ENCODE results near the gene CNGB1. TPM values are rescaled to one million over a fixed set of nuclear protein-coding genes. Genes with fewer than 3 reads are reported as not detected.

Gene CNGB1
- polyA plus RNA-seq, 2 of the 4 experiments (the other 2 are of a cell fraction): 0.23 to 0.39 TPM

DNA sequence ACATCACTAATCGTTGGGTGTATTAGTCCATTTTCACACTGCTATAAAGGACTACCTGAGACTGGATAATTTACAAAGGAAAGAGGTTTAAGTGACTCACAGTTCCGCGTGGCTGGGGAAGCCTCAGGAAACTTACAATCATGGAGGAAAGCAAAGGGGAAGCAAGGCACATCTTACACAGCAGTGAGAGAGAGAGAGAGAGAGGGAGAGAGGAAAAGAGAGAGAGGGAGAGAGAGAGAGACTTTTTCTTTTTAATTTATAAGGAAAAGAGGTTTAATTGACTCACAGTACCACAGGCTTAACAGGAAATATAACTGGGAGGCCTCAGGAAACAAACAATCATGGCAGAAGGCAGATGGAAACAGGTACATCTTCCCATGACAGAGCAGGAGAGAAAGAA is 41.7 kb downstream of the CNGB1 start:
- Histone ChIP-seq H3K4me1 (no peaks in the 10 kb centered on the region), H3K4me3 (no peak overlapping the region), H3K9me3 (no peaks in the 10 kb centered on the region), H3K27ac (no peak overlapping the region), H3K4me2 (no peak overlapping the region)
- no peak for ATAC-seq
- DNase-seq (ENCODE audit: low read depth in 1 of 2, low spot score in 1 of 2): no peak
- TF ChIP-seq, protein P1, sequence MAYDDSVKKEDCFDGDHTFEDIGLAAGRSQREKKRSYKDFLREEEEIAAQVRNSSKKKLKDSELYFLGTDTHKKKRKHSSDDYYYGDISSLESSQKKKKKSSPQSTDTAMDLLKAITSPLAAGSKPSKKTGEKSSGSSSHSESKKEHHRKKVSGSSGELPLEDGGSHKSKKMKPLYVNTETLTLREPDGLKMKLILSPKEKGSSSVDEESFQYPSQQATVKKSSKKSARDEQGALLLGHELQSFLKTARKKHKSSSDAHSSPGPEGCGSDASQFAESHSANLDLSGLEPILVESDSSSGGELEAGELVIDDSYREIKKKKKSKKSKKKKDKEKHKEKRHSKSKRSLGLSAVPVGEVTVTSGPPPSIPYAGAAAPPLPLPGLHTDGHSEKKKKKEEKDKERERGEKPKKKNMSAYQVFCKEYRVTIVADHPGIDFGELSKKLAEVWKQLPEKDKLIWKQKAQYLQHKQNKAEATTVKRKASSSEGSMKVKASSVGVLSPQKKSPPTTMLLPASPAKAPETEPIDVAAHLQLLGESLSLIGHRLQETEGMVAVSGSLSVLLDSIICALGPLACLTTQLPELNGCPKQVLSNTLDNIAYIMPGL (CRISPR knock-in tag; IDR thresholded peaks at IDR 0.05; ENCODE audit: borderline replicate concordance): no peak
- TF ChIP-seq SREBF2 (IDR thresholded peaks at IDR 0.05): no peak
- TF ChIP-seq, protein P2, sequence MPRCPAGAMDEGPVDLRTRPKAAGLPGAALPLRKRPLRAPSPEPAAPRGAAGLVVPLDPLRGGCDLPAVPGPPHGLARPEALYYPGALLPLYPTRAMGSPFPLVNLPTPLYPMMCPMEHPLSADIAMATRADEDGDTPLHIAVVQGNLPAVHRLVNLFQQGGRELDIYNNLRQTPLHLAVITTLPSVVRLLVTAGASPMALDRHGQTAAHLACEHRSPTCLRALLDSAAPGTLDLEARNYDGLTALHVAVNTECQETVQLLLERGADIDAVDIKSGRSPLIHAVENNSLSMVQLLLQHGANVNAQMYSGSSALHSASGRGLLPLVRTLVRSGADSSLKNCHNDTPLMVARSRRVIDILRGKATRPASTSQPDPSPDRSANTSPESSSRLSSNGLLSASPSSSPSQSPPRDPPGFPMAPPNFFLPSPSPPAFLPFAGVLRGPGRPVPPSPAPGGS (IDR thresholded peaks at IDR 0.05): no peak
- no peak for TF ChIP-seq HOXB5 (CRISPR knock-in tag; IDR thresholded peaks at IDR 0.05)
- TF ChIP-seq CBX2 (IDR thresholded peaks at IDR 0.05; ENCODE audit: borderline replicate concordance, low read depth): no peak
- no peak for TF ChIP-seq RCOR1 (IDR thresholded peaks at IDR 0.05; ENCODE audit: low read depth, low read length)
- no peak for TF ChIP-seq CHD4 (IDR thresholded peaks at IDR 0.05; ENCODE audit: borderline replicate concordance)
- no peak for TF ChIP-seq TP53 (CRISPR knock-in tag; IDR thresholded peaks at IDR 0.05)
- no peak for TF ChIP-seq RAD21 (conservative IDR thresholded peaks at IDR 0.05 in 1 of 2, IDR thresholded peaks at IDR 0.05 in 1 of 2)
- TF ChIP-seq POLR2AphosphoS2 (conservative IDR thresholded peaks at IDR 0.05; ENCODE audit: low read length): no peak
- 84% methylated on average over 3 of the region's 3 CpGs for WGBS (ENCODE audit: missing lambda C conversion rate)
- FAIRE-seq: no peak
- ChIA-PET POLR2A (no interaction called here), CTCF (no interaction called here)

DNA sequence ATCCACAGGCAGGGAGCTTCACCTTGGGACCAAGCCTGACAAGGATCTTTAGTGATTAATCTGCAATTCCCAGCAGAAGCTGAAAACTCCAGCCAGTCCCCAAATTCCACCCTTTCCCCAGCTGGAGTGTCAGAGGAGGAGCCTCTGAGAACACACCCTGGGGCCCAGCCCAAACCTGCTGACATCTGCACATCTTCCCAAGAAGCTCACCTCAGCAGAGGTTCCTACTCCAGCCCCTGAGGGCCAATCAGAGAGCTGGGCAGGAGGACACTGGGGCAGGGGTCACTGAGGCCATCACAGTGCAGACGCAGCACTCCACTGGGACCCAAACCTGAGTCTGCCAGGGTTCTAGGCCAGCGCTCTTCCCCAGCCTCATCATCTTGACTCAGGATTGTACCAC is 44.9 kb downstream of the CNGB1 start:
- TF ChIP-seq BHLHE40 (IDR thresholded peaks at IDR 0.05; ENCODE audit: low read depth, low read length) (no peak), MAFK (IDR thresholded peaks at IDR 0.05; ENCODE audit: partially characterized antibody) (peak; percentile 66)
- FAIRE-seq (no peak), DNase-seq (ENCODE audit: low read depth in 1 of 2, low spot score in 1 of 2) (no peak), ATAC-seq (no peak)
- Histone ChIP-seq H3K4me1 (no peaks in the 10 kb centered on the region), H3K4me2 (no peak overlapping the region), H3K9me3 (no peaks in the 10 kb centered on the region), H3K4me3 (no peak overlapping the region), H3K27ac (no peak overlapping the region)
- POLR2A ChIA-PET: no interaction called here
- CTCF ChIA-PET: interaction anchor here (0.8 to 2.8 kb wide), 5 partner anchors 8 to 200 kb away, joined by 3 to 9 read pairs (median 5); no protein-coding TSS in a partner anchor
- 94% methylated on average over 2 of the region's 2 CpGs for WGBS (ENCODE audit: missing lambda C conversion rate)

DNA sequence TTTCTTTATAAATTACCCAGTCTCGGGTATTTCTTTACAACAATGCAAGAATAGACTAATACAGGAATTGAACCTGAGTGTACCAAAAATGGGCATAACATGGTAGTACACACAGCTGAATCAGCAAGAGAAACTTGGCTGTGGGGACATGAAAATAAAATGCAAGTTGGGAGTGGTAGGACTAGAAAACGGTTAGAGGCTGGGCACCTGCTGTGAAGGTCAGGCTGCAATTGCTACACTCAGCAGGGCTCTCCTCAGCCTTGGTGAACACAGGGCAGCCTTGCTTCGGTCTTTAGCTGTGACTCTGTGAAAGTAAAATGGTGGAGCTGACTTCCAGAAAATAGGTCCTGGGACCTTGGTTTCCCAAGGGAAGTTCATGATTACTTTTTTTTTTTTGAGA is 45.6 kb downstream of the CNGB1 start:
- ATAC-seq (no peak), FAIRE-seq (no peak), DNase-seq (ENCODE audit: low read depth in 1 of 2, low spot score in 1 of 2) (no peak)
- 44% methylated on average over 3 of the region's 3 CpGs for WGBS (ENCODE audit: missing lambda C conversion rate)
- ChIA-PET POLR2A (no interaction called here), CTCF (interaction anchor here (0.8 to 2.8 kb wide), 5 partner anchors 9 to 201 kb away, joined by 3 to 9 read pairs (median 5); no protein-coding TSS in a partner anchor)
- no peak overlapping the region for H3K4me3 ChIP-seq
- TF ChIP-seq HOXB13 (CRISPR knock-in tag; IDR thresholded peaks at IDR 0.05; ENCODE audit: low read depth) (no peak), KDM1A (IDR thresholded peaks at IDR 0.05; ENCODE audit: low read depth) (no peak), HDAC2 (IDR thresholded peaks at IDR 0.05) (no peak), NPAS2 (CRISPR knock-in tag; IDR thresholded peaks at IDR 0.05; ENCODE audit: borderline replicate concordance) (no peak), ZC3H11A (IDR thresholded peaks at IDR 0.05) (no peak), MYC (IDR thresholded peaks at IDR 0.05; ENCODE audit: borderline replicate concordance, low read length) (no peak), CBX8 (IDR thresholded peaks at IDR 0.05) (no peak), NFE2L2 (conservative IDR thresholded peaks at IDR 0.05; ENCODE audit: low read length) (no peak), CHD2 (IDR thresholded peaks at IDR 0.05; ENCODE audit: low read length, partially characterized antibody) (no peak), ZSCAN20 (CRISPR knock-in tag; IDR thresholded peaks at IDR 0.05) (no peak), ESRRA (IDR thresholded peaks at IDR 0.05; ENCODE audit: borderline replicate concordance, low read length) (no peak), EP300 (IDR thresholded peaks at IDR 0.05) (no peak), NR3C1 (IDR thresholded peaks at IDR 0.05) (no peak)
- TF ChIP-seq, protein P3, sequence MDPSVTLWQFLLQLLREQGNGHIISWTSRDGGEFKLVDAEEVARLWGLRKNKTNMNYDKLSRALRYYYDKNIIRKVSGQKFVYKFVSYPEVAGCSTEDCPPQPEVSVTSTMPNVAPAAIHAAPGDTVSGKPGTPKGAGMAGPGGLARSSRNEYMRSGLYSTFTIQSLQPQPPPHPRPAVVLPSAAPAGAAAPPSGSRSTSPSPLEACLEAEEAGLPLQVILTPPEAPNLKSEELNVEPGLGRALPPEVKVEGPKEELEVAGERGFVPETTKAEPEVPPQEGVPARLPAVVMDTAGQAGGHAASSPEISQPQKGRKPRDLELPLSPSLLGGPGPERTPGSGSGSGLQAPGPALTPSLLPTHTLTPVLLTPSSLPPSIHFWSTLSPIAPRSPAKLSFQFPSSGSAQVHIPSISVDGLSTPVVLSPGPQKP (IDR thresholded peaks at IDR 0.05; ENCODE audit: low read depth, low read length): no peak
- TF ChIP-seq, protein P4, sequence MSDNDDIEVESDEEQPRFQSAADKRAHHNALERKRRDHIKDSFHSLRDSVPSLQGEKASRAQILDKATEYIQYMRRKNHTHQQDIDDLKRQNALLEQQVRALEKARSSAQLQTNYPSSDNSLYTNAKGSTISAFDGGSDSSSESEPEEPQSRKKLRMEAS (IDR thresholded peaks at IDR 0.05): no peak
- TF ChIP-seq, protein P5, sequence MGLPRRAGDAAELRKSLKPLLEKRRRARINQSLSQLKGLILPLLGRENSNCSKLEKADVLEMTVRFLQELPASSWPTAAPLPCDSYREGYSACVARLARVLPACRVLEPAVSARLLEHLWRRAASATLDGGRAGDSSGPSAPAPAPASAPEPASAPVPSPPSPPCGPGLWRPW (IDR thresholded peaks at IDR 0.05): no peak
- TF ChIP-seq, protein P2 (IDR thresholded peaks at IDR 0.05): no peak
- H3K4me1 ChIP-seq: no peaks in the 10 kb centered on the region
- H3K4me2 ChIP-seq: no peak overlapping the region
- no peak overlapping the region for H3K27ac ChIP-seq
- no peaks in the 10 kb centered on the region for H3K9me3 ChIP-seq
